Activated T-cell treated with anti-CD3 and anti-CD28 coated beads, Interleukin-2, amount 50 U/mL, for 72 hours (primary cell): ENCODE data around the gene RPS14. TPM values are rescaled to one million over a fixed set of nuclear protein-coding genes. Genes with fewer than 3 reads are reported as not detected.

Experiments
- ATAC-seq, 2 donors: fragments of 150-1000 bp; cut with Tn5 transposase; replicated peaks in 1 of 2; 2 replicates each; pipeline ENCODE4 v1.10.0; 2021; ENCODE audit warnings: moderate library complexity in 2 of 2, mild to moderate bottlenecking in 1 of 2
- DNase-seq, 2 donors: peaks; one replicate each; pipeline ENCODE4 v3.0.0; 2021 to 2022; ENCODE audit warnings: mixed read lengths in 1 of 2
- H3K27ac Mint-ChIP-seq: one replicate; pipeline ENCODE4 v1.8.0; 2022; ENCODE audit warnings: mild to moderate bottlenecking, moderate library complexity, mixed read lengths
- H3K27me3 Mint-ChIP-seq: one replicate; pipeline ENCODE4 v1.8.0; 2022; ENCODE audit warnings: low read depth, mixed read lengths
- H3K36me3 Mint-ChIP-seq, 2 donors: one replicate each; pipeline ENCODE4 v1.8.0; 2022; ENCODE audit warnings: mixed read lengths in 2 of 2, mild to moderate bottlenecking in 1 of 2; ENCODE audit not compliant: insufficient read depth in 2 of 2
- H3K4me1 Mint-ChIP-seq: one replicate; pipeline ENCODE4 v1.8.0; 2022; ENCODE audit warnings: low read depth, mixed read lengths
- H3K4me3 Mint-ChIP-seq, 2 donors: one replicate each; pipeline ENCODE4 v1.8.0; 2022; ENCODE audit warnings: mild to moderate bottlenecking in 2 of 2, mixed read lengths in 2 of 2, moderate library complexity in 2 of 2
- H3K9me3 Mint-ChIP-seq, 2 donors: one replicate each; pipeline ENCODE4 v1.8.0; 2022; ENCODE audit warnings: mixed read lengths in 2 of 2
- total RNA-seq, 2 donors: library from RNA; stranded (reverse); gene quantifications; one replicate each; pipeline ENCODE4 v1.2.3, GENCODE V29; 2022

Gene RPS14
- total RNA-seq, 2 donors from 2014 or later: 2,954 to 3,917 TPM

GRCh38 chr5:150448334-150448733 lies 1.2 kb downstream of the RPS14 start:
- Mint-ChIP-seq H3K4me3 (peak overlapping the region; percentile 89 to 97), H3K27me3 (no peaks in the 10 kb centered on the region), H3K27ac (peak overlapping the region; percentile 99), H3K9me3 (no peaks in the 10 kb centered on the region), H3K36me3 (peaks cover 29 to 47% of the 10 kb centered on the region in 2 donors), H3K4me1 (peaks cover 32% of the 10 kb centered on the region)
- ATAC-seq: no peak
- DNase-seq: no peak

- Mint-ChIP-seq H3K4me3 (peak overlapping the region; percentile 89 to 97), H3K36me3 (peaks cover 29 to 47% of the 10 kb centered on the region in 2 donors), H3K9me3 (no peaks in the 10 kb centered on the region), H3K27ac (peak overlapping the region; percentile 99), H3K27me3 (no peaks in the 10 kb centered on the region), H3K4me1 (peaks cover 32% of the 10 kb centered on the region)
- ATAC-seq (no peak), DNase-seq (no peak)
Measured at GRCh38 chr5:150447188-150447587, 2.4 kb downstream of the RPS14 start.

- ATAC-seq (no peak), DNase-seq (no peak)
- H3K27me3 Mint-ChIP-seq: no peaks in the 10 kb centered on the region
- H3K36me3 Mint-ChIP-seq: peaks cover 29 to 47% of the 10 kb centered on the region in 2 donors
- H3K9me3 Mint-ChIP-seq: no peaks in the 10 kb centered on the region
- peak overlapping the region; percentile 66 for H3K27ac Mint-ChIP-seq
- peaks cover 32% of the 10 kb centered on the region for H3K4me1 Mint-ChIP-seq
- H3K4me3 Mint-ChIP-seq: peak overlapping the region; percentile 9 to 20
Measured at GRCh38 chr5:150446583-150446982, 3.0 kb downstream of the RPS14 start.

- no peaks in the 10 kb centered on the region for H3K9me3 Mint-ChIP-seq
- DNase-seq: no peak
- peaks cover 29 to 47% of the 10 kb centered on the region in 2 donors for H3K36me3 Mint-ChIP-seq
- no peak overlapping the region for H3K4me3 Mint-ChIP-seq
- H3K27ac Mint-ChIP-seq: peak overlapping the region; percentile 66
- H3K4me1 Mint-ChIP-seq: peaks cover 32% of the 10 kb centered on the region
- no peaks in the 10 kb centered on the region for H3K27me3 Mint-ChIP-seq
- no peak for ATAC-seq
Measured at GRCh38 chr5:150446088-150446487, 3.5 kb downstream of the RPS14 start.

GRCh38 chr5:150444770-150445169 lies 4.8 kb downstream of the RPS14 start:
- DNase-seq (no peak), ATAC-seq (no peak)
- Mint-ChIP-seq H3K4me1 (peaks cover 32% of the 10 kb centered on the region), H3K9me3 (no peaks in the 10 kb centered on the region), H3K36me3 (peaks cover 29 to 47% of the 10 kb centered on the region in 2 donors), H3K4me3 (no peak overlapping the region), H3K27me3 (no peaks in the 10 kb centered on the region), H3K27ac (no peak overlapping the region)

- no peak for ATAC-seq
- Mint-ChIP-seq H3K9me3 (no peaks in the 10 kb centered on the region), H3K4me3 (no peak overlapping the region), H3K27me3 (no peaks in the 10 kb centered on the region), H3K36me3 (peaks cover 21 to 35% of the 10 kb centered on the region in 2 donors), H3K4me1 (peaks cover 26% of the 10 kb centered on the region), H3K27ac (no peak overlapping the region)
- DNase-seq: no peak
Measured at GRCh38 chr5:150443242-150444075, 6.1 kb downstream of the RPS14 start.

- ATAC-seq (no peak), DNase-seq (no peak)
- no peak overlapping the region for H3K27ac Mint-ChIP-seq
- no peaks in the 10 kb centered on the region for H3K27me3 Mint-ChIP-seq
- peaks cover 19% of the 10 kb centered on the region for H3K4me1 Mint-ChIP-seq
- H3K9me3 Mint-ChIP-seq: no peaks in the 10 kb centered on the region
- H3K36me3 Mint-ChIP-seq: peaks cover 15 to 28% of the 10 kb centered on the region in 2 donors
- no peak overlapping the region for H3K4me3 Mint-ChIP-seq
Measured at GRCh38 chr5:150442699-150443080, 6.8 kb downstream of the RPS14 start.

- ATAC-seq: peak; percentile 12 to 18
- DNase-seq: no peak
- peaks cover 12% of the 10 kb centered on the region for H3K4me1 Mint-ChIP-seq
- H3K36me3 Mint-ChIP-seq: peaks cover 13 to 22% of the 10 kb centered on the region in 2 donors
- H3K4me3 Mint-ChIP-seq: no peak overlapping the region
- no peaks in the 10 kb centered on the region for H3K9me3 Mint-ChIP-seq
- H3K27ac Mint-ChIP-seq: no peak overlapping the region
- H3K27me3 Mint-ChIP-seq: no peaks in the 10 kb centered on the region
Measured at GRCh38 chr5:150441813-150442698, 7.5 kb downstream of the RPS14 start.

- H3K4me1 Mint-ChIP-seq: peaks cover 11% of the 10 kb centered on the region
- no peak overlapping the region for H3K27ac Mint-ChIP-seq
- H3K36me3 Mint-ChIP-seq: peaks cover 6 to 14% of the 10 kb centered on the region in 2 donors
- no peaks in the 10 kb centered on the region for H3K9me3 Mint-ChIP-seq
- peak in 1 of 2 donors; percentile 7 for ATAC-seq
- DNase-seq: no peak
- H3K27me3 Mint-ChIP-seq: no peaks in the 10 kb centered on the region
- no peak overlapping the region for H3K4me3 Mint-ChIP-seq
Measured at GRCh38 chr5:150440948-150441812, 8.4 kb downstream of the RPS14 start.

GRCh38 chr5:150438873-150439546 lies 10.5 kb downstream of the RPS14 start:
- Mint-ChIP-seq H3K27ac (no peak overlapping the region), H3K9me3 (no peaks in the 10 kb centered on the region), H3K4me1 (peaks cover 13% of the 10 kb centered on the region), H3K36me3 (peaks cover 0 to 4% of the 10 kb centered on the region in 2 donors), H3K4me3 (no peak overlapping the region), H3K27me3 (no peaks in the 10 kb centered on the region)
- ATAC-seq: no peak
- peak in 1 of 2 donors; percentile 28 for DNase-seq

GRCh38 chr5:150436141-150436680 lies 13.3 kb downstream of the RPS14 start:
- peak; percentile 91 to 93 for ATAC-seq
- H3K27me3 Mint-ChIP-seq: no peaks in the 10 kb centered on the region
- H3K4me3 Mint-ChIP-seq: peak overlapping the region; percentile 50 to 60
- no peak overlapping the region for H3K27ac Mint-ChIP-seq
- peak; percentile 92 to 93 for DNase-seq
- H3K36me3 Mint-ChIP-seq: no peaks in the 10 kb centered on the region
- H3K9me3 Mint-ChIP-seq: no peaks in the 10 kb centered on the region
- H3K4me1 Mint-ChIP-seq: peaks cover 13% of the 10 kb centered on the region

- H3K36me3 Mint-ChIP-seq: no peaks in the 10 kb centered on the region
- DNase-seq: no peak
- ATAC-seq: no peak
- no peaks in the 10 kb centered on the region for H3K9me3 Mint-ChIP-seq
- no peaks in the 10 kb centered on the region for H3K27me3 Mint-ChIP-seq
- H3K27ac Mint-ChIP-seq: no peak overlapping the region
- H3K4me1 Mint-ChIP-seq: peaks cover 13% of the 10 kb centered on the region
- H3K4me3 Mint-ChIP-seq: no peak overlapping the region
Measured at GRCh38 chr5:150434464-150434863, 15.1 kb downstream of the RPS14 start.
